MM.1S (cell line): Measurements from ENCODE around the gene NEK2.
A peak's percentile ranks its signal among the peaks of the same experiment; 100 is the strongest.

Experiments
- DNase-seq: peaks from one replicate; pipeline ENCODE4 v3.0.0-alpha.2; 2015
- H2AFZ ChIP-seq: fragments of 300-600 bp; sonication (generic); 2 replicates; pipeline ENCODE4 v1.6.0; 2016; ENCODE audit warnings: antibody characterized with exemption, low read length
- H3F3A ChIP-seq: fragments of 300-600 bp; sonication (generic); 2 replicates; pipeline ENCODE4 v1.6.1; 2016; ENCODE audit warnings: mild to moderate bottlenecking, antibody characterized with exemption, low read length, moderate library complexity, mixed read lengths; ENCODE audit not compliant: insufficient read depth
- H3K27ac ChIP-seq: fragments of 300-600 bp; sonication (generic); 2 replicates; pipeline ENCODE4 v1.5.1; 2016; ENCODE audit warnings: mild to moderate bottlenecking, low read length
- H3K27me3 ChIP-seq: fragments of 300-600 bp; sonication (generic); replicated peaks from 2 replicates; pipeline ENCODE4 v1.6.0; 2016; ENCODE audit warnings: low read length; ENCODE audit not compliant: insufficient read depth
- H3K36me3 ChIP-seq: fragments of 300-600 bp; sonication (generic); replicated peaks from 2 replicates; pipeline ENCODE4 v1.6.1; 2016; ENCODE audit warnings: mild to moderate bottlenecking, low read length, mixed read lengths; ENCODE audit not compliant: insufficient read depth
- H3K4me1 ChIP-seq: fragments of 300-600 bp; sonication (generic); 2 replicates; pipeline ENCODE4 v1.6.1; 2016; ENCODE audit warnings: low read length, mixed read lengths
- H3K4me2 ChIP-seq: fragments of 300-600 bp; sonication (generic); 2 replicates; pipeline ENCODE4 v1.6.0; 2016; ENCODE audit warnings: low read depth, low read length
- H3K4me3 ChIP-seq: fragments of 300-600 bp; sonication (generic); 2 replicates; pipeline ENCODE4 v1.5.1; 2016; ENCODE audit warnings: low read length, mixed read lengths
- H3K79me2 ChIP-seq: fragments of 300-600 bp; sonication (generic); 2 replicates; pipeline ENCODE4 v1.6.1; 2016; ENCODE audit warnings: mixed run types, low read length, mixed read lengths
- H3K9ac ChIP-seq: fragments of 300-600 bp; sonication (generic); 2 replicates; pipeline ENCODE4 v1.6.1; 2016; ENCODE audit warnings: low read length, mixed read lengths
- H3K9me2 ChIP-seq: fragments of 300-600 bp; sonication (generic); replicated peaks from 2 replicates; pipeline ENCODE4 v1.6.1; 2016; ENCODE audit warnings: mild to moderate bottlenecking, low read length, mixed read lengths; ENCODE audit not compliant: insufficient read depth
- H3K9me3 ChIP-seq: fragments of 300-600 bp; sonication (generic); replicated peaks from 2 replicates; pipeline ENCODE4 v1.6.1; 2016; ENCODE audit warnings: mild to moderate bottlenecking, low read length, mixed read lengths; ENCODE audit not compliant: insufficient read depth
- H4K20me1 ChIP-seq: fragments of 300-600 bp; sonication (generic); 2 replicates; pipeline ENCODE4 v1.6.1; 2016; ENCODE audit warnings: mild to moderate bottlenecking, low read length, moderate library complexity, mixed read lengths; ENCODE audit not compliant: insufficient read depth
- CTCF ChIP-seq: fragments of 300-600 bp; sonication (generic); IDR thresholded peaks from 2 replicates; pipeline ENCODE4 v1.5.1; 2016; ENCODE audit warnings: antibody characterized with exemption, low read length, mixed read lengths
- EZH2 ChIP-seq: fragments of 300-600 bp; sonication (generic); optimal IDR thresholded peaks from 2 replicates; pipeline ENCODE3; 2017; ENCODE audit warnings: low read depth, mild to moderate bottlenecking, antibody characterized with exemption, low read length, mixed read lengths
- EZH2phosphoT487 ChIP-seq: fragments of 300-600 bp; sonication (generic); IDR thresholded peaks from 2 replicates; pipeline ENCODE4 v1.6.1; 2018; ENCODE audit warnings: antibody characterized with exemption, low read length

The NEK2 gene

DNA sequence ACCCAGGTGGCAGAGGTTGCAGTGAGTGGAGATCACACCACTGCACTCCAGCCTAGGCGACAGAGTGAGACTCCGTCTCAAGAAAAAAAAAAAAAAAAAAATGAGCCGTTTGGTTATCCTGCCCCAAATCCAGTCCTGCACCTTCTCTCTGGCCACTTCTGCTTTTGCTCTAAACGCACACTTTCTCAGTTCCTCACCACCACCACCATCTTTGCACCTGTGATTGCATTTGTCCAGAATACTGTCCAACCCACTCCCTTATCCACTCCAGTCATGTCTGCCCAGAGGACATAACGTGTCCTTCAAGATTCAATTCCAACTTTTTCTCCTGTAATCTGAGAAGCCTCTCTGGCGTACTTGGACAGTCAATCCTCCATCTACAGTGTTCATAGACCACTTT is 2.2 kb upstream of the NEK2 start:
- Histone ChIP-seq H3K36me3 (no peaks in the 10 kb centered on the region), H3K79me2 (peaks cover 26% of the 10 kb centered on the region), H4K20me1 (no peaks in the 10 kb centered on the region), H3K4me1 (peaks cover 35% of the 10 kb centered on the region), H3K4me2 (0 out of 2 replicates have a peak overlapping the region, but pooled peaks have one; percentile 28), H3F3A (peaks cover 23% of the 10 kb centered on the region), H2AFZ (0 out of 2 replicates have a peak overlapping the region, but pooled peaks have one; percentile 42), H3K9me3 (no peaks in the 10 kb centered on the region), H3K9me2 (no peaks in the 10 kb centered on the region), H3K27me3 (no peaks in the 10 kb centered on the region), H3K4me3 (no peak overlapping the region), H3K9ac (no peak overlapping the region), H3K27ac (peak overlapping the region; percentile 17; the same call in 1 of the 2 replicates)
- TF ChIP-seq EZH2phosphoT487 = no peak
- no peak for TF ChIP-seq CTCF
- no peak for TF ChIP-seq EZH2
- peak; percentile 43 for DNase-seq

DNA sequence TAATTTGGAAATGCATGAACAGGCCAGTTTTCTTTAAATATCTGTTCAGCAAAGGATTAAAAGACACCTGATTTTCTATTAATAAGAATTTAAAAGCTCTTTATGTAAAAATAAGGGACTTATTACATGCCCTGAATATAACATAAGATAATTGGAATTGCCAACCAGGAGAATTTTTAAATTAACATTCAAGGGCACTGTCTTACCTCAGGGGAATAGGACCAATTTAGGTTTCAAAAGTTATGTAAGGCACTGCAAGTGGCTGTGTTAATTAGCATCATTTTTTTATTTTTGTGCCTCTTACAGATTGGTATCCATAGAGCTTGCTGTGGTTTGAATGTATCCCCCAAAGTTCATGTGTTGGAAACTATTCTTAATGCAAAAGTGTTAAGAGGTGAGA is 1.3 kb upstream of the NEK2 start:
- Histone ChIP-seq H3K4me3 (no peak overlapping the region), H3K79me2 (peaks cover 31% of the 10 kb centered on the region), H3K27ac (no peak overlapping the region), H3K36me3 (peaks cover under 1% of the 10 kb centered on the region; the same call in 1 of the 2 replicates), H3K27me3 (no peaks in the 10 kb centered on the region), H4K20me1 (no peaks in the 10 kb centered on the region), H3K4me2 (no peak overlapping the region), H2AFZ (no peak overlapping the region), H3K9me2 (no peaks in the 10 kb centered on the region), H3K4me1 (peaks cover 40% of the 10 kb centered on the region), H3K9ac (no peak overlapping the region), H3F3A (peaks cover 23% of the 10 kb centered on the region), H3K9me3 (no peaks in the 10 kb centered on the region)
- TF ChIP-seq EZH2 (no peak), CTCF (no peak), EZH2phosphoT487 (no peak)
- no peak for DNase-seq

DNA sequence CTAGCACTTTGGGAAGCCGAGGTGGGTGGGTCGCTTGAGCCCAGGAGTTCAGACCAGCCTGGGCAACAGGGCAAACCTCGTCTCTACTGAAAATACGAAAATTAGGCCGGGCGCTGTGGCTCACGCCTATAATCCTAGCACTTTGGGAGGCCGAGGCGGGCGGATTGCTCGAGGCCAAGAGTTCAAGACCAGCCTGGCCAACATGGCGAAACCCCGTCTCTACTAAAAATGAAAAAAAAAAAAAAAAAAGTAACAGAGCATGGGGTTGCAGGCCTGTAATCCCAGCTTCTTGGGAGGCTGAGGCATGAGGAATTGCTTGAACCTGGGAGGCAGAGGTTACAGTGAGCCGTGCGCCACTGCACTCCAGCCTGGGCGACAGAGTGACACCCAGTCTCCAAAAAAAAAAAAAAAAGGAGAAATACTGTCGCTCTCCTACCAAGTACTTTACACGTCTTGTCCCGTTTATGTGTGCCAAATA is 724 bp upstream of the NEK2 start:
- Histone ChIP-seq H2AFZ (peak overlapping the region; percentile 96), H3K4me3 (peak overlapping the region; percentile 89), H3K9ac (no peak overlapping the region), H3K4me1 (peaks cover 35% of the 10 kb centered on the region), H3K4me2 (peak overlapping the region; percentile 91), H3K27me3 (no peaks in the 10 kb centered on the region), H3K9me2 (no peaks in the 10 kb centered on the region), H3K36me3 (peaks cover 6% of the 10 kb centered on the region; the same call in 1 of the 2 replicates), H3F3A (peaks cover 23% of the 10 kb centered on the region), H3K9me3 (no peaks in the 10 kb centered on the region), H4K20me1 (no peaks in the 10 kb centered on the region), H3K79me2 (peaks cover 31% of the 10 kb centered on the region), H3K27ac (no peak overlapping the region)
- no peak for DNase-seq
- no peak for TF ChIP-seq EZH2
- TF ChIP-seq EZH2phosphoT487 = no peak
- TF ChIP-seq CTCF = no peak
